Right lung (tissue), 5 donors: ENCODE data around the gene CLDN7. TPM values are rescaled to one million over a fixed set of nuclear protein-coding genes. Genes with fewer than 3 reads are reported as not detected.
A peak's percentile ranks its signal among the peaks of the same experiment; 100 is the strongest.

Source experiments
- DNase-seq, 2 donors: peaks; one replicate each; pipeline ENCODE4 v3.0.0-alpha.2; 2013
- polyA plus RNA-seq, 5 donors: library from polyadenylated mRNA; unstranded; fragments of 120-200 nt; gene quantifications; one replicate each; pipeline versions ENCODE4 v1.2.1 to v1.2.3, GENCODE V29; 2013; ENCODE audit warnings: inconsistent platforms in 1 of 5, low replicate concordance in 1 of 5; ENCODE audit not compliant: insufficient read length in 5 of 5, insufficient read depth in 1 of 5

The CLDN7 gene
- polyA plus RNA-seq, 5 donors: 22.3 to 35.1 (median 33.6) TPM

DNA sequence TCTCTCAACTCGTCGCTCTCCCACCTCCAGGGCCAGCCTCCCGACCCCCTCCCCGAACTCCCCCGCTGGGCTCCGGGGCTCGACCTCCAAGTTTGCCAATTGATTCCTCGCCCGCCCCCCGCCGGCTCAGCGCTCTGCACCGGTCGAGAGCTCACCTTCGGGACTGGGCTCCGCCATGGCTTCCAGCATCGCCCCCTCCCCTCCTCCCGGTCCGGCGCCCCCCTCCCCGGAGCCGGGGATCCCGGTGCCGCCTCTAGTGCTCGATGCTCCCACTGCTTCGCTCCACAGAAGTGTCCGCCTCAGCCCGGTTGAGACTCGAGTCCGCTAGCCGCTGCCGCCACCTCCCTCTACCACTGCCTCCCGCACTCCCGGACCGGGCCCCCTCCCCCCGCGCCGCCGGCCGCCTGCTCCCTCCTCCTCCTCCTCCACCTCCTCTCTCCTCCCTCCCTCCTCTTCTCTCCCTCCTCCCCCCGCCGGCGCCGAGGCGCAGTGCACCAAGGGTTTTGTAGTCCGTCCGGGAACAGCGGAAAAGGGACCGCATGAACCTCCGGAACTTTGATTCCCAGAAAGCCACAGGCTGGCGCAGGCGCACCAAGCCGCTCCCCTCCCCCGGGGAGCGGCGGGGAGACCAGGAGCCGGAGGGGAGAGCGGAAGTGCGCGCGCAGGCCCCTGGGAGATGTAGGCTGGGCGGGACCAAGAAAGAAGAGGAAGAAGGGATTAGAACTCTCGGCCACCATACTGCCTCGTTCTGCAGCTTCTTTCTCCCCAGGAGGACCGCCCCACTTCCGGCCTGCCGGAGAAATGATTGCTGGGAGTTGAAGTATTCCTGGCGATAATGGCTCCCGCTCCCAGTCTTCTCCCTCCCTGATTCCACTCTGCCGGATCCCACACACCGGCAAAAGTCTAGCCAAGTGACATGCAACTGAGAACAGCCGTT lies 22.9 kb downstream of the CLDN7 start, which contains the start of gene PHF23:
Gene PHF23, minus strand, starts transcription at position 367 of the 937 bp plus-strand sequence. Its CDS starts 178 bp downstream, at position 189.
- peak; percentile 99 to 100 for DNase-seq

DNA sequence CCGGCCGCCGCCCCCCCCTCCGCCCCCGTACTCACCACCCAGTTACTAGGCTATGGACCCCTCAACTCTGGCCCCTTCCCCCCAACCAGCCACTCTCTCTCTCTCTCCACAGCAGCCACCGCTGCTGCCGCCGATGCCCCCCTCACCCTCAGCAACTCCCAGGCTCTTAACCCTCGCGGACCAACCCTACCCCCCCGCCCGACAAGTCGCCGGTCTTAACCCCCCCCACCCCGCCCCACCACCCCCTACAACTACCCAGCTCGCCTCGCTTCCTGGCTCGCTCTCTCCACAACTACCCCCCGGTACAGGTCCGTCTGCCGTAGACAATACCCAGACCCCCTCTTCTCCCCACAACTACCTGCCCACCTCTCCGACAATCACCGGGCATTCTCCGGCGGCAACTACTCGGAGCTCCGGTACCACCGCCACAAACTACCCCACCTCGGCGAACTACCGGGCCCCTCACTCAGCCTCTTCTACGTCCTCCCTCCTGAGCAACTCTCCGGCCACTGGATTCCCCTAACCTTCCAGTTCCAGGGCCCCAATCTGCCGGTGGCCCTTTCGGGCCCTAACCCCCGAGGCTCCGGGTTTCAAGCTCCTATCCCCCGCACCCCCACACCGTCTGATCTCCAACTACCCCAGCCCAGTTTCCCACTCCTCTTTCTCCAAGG lies 23.7 kb downstream of the CLDN7 start:
- no peak for DNase-seq

DNA sequence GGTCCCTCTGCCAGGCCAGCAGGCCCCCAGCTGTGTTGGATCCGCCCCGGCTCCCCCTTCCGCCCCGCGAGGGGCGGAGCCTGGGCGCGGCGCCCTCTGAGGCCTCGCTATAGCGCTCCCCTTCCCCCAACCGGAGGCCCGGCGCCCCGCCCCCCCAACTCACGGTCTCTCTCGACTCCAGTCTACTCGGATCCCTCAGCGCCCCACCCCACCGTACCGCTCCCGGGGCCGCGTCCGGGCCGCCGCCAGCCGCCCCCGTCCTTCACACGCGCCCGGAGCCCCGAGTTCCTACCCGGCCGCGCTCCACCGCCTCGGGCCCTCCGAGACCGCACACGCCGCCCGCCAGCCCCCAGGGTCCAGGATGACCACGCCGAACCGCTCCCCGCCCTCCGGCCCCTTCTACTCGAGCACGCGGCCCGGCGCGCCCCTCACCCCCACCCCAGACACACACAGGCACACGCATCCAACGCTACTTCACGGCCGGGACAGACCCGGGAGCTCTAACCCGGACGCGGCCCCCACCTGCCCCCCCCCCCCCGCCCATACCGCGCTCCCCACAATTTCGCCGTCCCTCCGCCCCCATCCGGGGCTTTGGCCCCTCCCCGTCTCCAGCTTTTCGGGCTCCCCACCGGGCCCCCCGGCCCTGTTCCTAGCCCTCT lies 24.4 kb downstream of the CLDN7 start:
- DNase-seq: peak; percentile 76 to 82

DNA sequence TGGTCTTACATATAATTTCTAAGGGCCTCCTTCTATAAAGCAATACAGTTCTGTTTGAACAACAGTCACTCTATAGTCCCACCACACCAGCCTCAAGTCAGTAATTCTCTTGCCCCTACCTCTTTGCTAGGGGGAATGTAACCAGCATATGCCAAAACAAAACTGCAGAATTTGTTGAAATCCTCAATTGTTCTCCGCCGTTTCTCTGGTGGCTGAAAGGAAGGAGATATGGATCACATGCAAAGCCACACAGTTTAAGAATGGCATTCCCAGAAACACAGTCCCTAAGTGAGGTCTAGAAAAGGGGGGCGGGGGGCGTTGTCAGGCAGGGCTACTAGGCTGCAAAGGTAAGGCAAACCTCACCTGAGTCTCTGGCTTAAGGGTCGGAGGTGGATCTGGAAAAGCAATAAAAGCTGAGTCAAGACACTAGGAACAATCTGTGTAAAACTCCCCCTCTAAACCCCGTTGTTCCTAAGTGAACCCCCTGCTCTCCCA lies 25.0 kb downstream of the CLDN7 start:
- DNase-seq: no peak

DNA sequence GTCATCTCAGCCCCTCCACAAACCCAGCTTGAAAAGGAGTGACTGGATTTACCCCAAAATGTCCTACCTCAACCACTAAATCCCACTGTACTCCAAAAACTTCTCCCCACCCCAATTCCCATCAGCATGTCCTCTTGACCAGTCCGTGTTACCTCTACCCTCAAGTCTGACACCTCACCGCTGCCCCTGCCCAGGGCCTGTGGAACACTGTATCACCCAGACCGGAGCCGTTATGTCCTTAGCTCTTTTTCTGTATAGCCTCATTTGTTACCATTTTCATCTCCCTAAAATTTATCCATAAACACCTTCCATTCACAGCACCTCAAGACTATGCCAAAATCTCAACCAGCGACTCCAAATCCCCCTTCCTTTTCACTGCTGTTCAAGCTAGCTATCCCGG lies 25.5 kb downstream of the CLDN7 start:
- DNase-seq: no peak

DNA sequence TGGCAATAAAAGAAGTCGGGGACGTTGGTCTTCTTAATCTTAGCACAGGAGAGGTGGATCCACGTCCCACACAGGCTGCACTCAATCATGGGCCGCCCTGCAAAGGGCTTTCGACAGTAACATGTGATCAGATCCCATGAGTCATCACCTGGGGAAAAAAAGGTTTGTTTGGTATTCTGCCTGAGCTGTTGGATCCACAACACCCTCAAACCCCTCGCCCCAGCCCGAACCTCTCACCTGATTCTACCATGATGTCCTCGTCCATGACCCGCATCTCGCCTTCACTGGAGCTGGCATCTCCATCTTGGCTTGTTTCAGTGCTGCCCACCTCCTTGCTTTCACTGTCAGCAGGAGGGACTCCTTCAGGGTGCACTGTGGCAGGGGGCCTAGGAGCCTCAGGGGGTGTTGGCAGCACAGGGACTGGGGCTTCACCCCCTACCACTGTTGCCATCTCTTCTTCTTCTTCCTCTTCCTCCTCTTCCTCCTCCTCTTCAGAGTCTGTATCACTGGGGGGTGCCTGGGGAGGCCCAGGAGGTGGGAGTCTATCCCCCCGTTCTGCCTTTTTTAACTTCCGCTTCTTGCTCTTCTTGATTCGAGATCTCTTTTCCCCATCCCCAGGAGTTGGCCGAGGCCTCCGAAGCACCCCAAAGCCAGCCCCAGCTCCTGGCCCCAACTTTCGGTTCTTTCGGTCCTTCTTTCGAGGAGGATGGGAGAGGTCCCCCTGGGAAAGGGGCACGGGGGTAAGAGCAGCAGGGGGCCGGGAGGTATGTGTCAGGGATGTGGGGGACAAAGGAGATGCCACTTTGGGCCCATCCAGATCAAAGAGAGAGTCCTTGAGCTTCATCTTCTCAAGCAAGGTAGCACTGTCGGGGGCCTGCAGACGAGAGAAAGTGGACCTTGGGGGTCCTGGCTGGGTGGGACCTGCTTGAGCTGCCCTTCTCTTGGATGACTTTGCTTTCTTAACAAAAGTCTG lies 26.3 kb downstream of the CLDN7 start:
- no peak for DNase-seq

DNA sequence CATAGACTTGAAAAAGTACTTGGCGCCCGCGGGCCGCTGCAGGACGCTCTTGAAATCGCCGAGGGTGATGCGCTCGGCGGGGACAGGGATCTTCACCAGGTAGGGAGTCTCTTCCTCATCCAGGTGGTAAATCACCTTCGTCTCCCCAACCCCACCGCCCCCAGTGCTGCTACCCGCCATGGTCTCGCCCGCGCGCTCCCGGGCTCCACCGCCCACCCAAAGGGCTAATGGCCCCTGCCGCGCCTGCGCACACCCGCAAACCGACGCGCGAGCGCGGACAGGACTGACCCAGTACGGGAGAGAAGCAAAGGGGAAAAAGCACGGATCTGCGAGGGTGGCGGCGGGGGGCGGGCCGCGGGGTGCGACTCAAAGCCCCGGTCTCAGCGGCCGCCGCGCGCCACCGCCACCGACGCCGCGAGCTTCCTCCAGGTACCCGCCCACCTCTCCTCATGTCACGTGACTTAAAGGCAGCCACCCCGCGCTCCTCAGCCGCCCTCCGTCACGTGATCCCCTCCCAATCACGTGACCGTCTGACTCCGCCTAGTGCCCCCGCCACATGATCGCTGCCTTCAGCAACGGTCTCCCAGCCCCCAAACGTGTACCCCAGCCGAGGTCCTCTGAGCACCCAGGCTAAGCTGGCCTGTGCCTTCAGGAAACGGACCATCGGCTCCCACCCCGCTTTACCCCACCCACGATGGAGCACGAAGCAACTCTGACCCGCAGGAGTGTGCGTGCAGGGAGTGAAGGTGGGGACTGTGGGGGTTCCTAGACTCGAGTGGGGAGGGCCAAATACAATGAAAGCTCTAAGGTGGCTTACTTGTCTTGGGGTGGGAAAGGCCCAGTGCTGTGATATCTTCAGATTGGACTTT lies 28.0 kb downstream of the CLDN7 start, which contains the start of gene DVL2:
Gene DVL2, minus strand, starts transcription at position 435 of the 869 bp plus-strand sequence. Its CDS starts 255 bp downstream, at position 180.
- peak; percentile 92 to 94 for DNase-seq

DNA sequence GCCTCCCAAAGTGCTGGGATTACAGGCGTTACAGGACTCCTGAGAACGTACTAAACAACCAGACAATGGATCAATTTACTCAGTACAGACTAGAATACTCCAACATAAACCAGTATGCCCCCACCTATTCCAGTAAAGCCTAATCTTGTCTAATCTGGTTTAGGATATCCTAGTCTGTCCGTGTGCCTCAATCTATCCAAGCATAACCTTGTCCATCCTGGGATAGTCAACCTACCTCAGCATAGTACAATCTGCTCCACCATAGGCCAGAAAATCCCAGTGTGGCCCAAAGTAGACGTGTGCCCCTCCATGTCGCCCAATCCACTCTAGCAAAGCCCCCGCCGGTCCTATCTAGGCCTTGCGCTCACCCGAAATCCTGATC lies 28.6 kb downstream of the CLDN7 start:
- no peak for DNase-seq

DNA sequence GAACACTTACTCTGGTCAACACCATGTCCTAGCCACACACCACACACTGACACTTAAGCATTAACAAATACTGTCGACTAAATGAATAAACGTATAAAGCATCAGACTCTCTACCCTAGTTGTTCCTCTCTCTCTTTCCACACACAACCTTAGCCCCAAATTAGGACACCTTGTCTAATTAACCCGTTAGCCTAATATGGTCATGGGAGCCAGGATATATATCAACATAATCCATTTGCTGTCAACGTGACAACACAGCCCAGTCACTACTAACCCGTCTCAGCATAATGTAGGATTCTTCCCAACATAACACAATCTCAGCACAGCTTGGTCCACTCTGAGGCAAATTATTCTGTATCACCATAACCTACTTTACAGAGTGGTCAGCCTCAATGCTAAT lies 30.2 kb downstream of the CLDN7 start:
- DNase-seq: no peak

DNA sequence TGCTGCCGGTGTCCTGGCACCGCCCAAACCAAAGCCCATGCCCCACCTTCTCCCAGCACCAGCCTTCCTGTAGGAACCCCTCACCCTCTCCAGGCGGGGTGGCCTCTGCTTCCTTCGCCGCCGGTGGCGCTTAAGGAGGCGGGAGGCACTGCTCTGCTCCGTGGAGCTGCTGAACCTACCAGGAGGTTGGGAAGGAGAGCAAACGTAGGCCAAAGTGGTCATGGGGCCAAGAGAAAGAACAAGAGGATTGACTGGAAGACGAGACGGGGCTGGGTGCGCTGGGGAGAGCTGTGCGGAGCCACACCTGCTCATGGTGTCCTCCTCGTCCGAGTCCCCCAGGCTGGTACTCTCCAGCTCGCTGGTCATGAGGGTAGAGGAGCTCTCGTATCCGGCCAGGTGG lies 32.8 kb downstream of the CLDN7 start:
- DNase-seq: no peak

DNA sequence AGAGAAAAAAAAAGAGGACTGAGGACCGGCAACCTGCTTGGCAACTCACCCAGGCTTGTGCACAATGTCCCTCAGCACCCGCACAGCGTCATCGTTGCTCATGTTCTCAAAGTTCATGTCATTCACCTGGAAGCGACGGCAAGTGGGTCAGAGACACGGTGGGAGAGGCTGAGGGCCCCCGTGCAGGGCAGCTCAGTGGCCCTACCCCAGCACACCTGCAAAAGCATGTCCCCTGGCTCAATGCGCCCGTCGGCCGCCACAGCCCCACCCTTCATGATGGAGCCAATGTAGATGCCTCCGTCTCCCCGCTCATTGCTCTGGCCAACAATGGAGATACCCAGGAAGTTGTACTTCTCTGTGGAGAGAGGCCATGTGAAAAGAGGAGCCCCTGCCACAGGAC lies 33.4 kb downstream of the CLDN7 start:
- no peak for DNase-seq

DNA sequence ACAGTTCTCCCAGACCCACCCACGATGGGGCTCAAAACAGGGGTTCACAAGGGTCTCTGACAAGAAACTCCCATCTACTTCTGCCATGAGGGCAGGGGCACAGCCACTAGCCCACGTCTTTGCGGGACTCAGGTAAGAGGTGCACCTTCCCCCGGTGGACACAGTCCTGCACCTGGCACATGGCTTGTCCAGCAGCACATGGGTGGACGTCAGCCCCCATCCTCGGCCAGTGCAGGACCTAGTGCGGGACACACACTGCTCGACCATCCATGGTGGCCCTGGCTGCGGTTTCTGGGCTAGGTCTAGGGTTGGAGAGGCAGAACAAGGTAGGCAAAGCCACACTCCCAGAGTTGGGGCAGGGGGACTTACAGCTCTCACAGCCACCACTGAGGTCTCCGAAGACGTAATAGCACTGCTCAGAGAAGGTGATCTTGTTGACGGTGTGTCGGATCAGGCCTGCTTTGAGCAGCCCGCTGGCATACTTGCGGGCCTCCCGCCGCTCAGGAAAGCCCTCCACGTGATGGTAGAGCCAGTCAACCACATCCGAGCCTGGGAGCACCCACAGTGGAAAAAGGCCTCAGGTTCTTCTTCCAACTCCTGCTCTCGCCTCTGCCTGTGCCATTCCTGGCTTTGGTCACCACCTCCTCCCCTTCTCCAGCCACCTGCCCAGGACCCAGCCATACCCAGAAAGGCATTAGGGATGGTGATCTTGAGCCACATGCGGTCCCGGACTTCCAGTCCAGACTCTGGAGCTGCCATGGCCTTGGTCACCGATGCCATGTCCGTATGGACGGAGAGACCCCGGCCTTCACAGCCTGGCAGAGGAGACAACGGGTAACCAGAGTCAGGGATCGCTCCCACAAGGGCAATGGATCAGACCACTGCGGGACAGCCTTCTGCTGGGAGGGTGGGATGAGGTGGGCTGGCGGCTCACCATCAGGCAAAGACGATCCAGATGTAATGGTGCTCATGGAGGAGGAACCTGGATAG lies 35.3 kb downstream of the CLDN7 start:
- no peak for DNase-seq

DNA sequence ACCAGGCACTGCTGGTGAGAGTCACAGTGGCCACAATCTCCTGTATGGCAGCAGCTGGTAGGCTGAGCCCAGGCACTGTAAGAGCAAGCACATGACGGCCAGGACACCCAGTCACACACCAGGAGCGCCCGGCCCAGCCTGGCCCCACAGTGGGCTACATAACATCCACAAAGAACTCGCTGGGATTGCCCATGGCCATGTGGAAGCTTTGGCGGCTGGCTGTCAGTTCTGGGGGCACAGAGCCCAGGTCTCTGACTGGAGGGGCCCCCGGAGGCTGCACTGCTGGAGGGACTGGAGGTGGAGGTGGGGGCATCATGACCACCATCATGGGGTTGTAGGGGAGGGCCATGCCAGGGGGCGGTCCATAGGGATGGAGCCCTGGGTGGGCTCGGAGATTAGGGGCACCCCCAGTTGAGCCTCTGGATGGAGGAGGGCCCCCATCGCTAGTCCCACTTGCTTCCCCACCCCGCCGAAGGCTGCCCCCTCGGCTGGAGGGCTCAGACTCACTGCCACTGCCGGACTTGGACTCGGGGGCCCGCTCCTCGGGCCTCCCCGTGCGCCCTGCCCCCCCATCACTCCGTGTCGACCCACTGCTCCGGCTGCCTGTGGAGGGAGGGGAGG lies 36.5 kb downstream of the CLDN7 start:
- no peak for DNase-seq

DNA sequence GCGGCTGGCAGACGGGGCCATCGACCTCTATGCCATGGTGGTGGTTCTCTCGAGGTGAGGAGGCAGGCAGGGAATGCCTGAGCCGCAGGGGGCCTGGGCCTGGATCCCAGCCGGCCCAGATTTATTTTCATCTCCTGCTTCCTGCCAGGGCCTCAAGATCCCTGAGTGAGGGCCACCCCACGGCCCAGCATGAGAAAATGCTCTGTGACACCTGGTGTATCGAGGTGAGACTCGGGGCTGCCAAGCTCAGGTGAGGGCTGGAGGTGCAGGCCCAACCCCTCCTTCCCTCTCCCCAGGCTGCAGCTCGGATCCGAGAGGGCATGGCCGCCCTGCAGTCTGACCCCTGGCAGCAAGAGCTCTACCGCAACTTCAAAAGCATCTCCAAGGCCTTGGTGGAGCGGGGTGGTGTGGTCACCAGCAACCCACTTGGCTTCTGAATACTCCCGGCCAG lies 37.6 kb downstream of the CLDN7 start:
- no peak for DNase-seq

DNA sequence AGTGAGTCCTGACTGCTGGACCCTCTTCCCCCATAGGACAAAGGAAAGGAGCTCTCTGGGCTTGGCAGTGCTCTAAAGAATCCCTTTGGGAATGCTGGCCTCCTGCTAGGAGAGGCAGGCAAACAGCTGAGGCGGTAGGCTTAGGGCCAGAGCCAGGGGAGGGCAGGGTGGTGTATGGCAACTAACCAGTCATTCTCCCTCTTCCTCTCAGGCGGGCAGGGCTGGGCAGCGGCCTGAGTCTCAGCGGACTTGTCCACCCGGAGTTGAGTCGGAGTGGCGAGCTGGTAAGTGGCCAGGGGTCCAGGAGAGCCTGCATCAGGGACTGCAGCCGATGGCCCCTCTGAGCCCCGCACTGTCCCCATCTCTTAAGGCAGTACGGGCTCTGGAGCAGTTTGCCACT lies 38.2 kb downstream of the CLDN7 start:
- no peak for DNase-seq

DNA sequence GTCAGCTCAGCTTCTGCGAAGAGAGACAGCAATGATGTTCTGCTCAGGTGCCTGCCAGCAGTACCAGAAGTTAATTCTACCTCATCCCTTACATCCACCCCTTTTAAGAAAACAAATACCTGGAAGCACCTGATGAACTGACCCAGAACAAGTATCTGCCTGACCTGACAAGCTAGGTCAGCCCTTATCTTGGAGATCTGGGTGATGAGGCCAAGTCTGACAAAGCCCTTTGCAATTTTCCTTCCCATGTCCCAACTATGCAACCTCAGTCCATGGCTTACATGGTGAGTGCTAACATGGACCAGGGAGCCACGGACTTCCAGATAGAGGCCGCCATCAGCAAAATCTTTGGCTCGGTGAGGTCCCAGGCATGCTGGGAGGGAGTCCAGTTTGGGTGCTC lies 38.9 kb downstream of the CLDN7 start:
- no peak for DNase-seq

DNA sequence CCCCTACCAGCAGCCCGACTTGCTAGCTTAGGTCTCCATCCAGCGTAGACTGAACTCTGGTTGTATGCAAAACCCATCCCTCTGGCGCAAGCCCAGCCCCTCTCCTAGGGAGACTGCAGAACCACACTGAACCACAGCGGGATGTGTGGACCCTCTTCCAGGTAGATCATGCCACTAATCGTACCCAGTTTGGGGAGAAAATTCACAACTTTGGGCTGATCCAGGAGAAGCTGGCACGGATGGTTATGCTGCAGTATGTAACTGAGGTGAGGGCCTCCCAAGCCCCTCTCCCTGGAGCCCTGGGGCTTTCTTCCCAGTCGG lies 39.3 kb downstream of the CLDN7 start:
- DNase-seq: no peak
